Astrocyte (in vitro differentiated cells and primary cell): ENCODE data around the gene NRG3. TPM values are rescaled to one million over a fixed set of nuclear protein-coding genes. Genes with fewer than 3 reads are reported as not detected.

ENCODE experiments used
- DNase-seq: peaks from one replicate; pipeline ENCODE4 v3.0.0-alpha.2; 2010; ENCODE audit warnings: low read depth
- FAIRE-seq: peaks from 2 replicates; lab custom pipeline; 2011; peaks lifted over from hg19 to GRCh38; lab: Jason Lieb, UNC
- H2AFZ ChIP-seq: 2 replicates; pipeline ENCODE4 v1.6.0; 2012; ENCODE audit warnings: low read depth, low read length, inconsistent platforms
- H3K27ac ChIP-seq: 2 replicates; pipeline ENCODE4 v1.5.1; 2011; ENCODE audit warnings: low read depth, low read length, inconsistent platforms
- H3K27me3 ChIP-seq: 2 replicates; pipeline ENCODE4 v1.6.0; 2011; ENCODE audit warnings: low read length, inconsistent platforms; ENCODE audit not compliant: insufficient read depth
- H3K36me3 ChIP-seq: 2 replicates; pipeline ENCODE4 v1.5.1; 2011; ENCODE audit warnings: low read length, inconsistent platforms; ENCODE audit not compliant: insufficient read depth
- H3K4me1 ChIP-seq: 2 replicates; pipeline ENCODE4 v1.5.1; 2011; ENCODE audit warnings: low read length, inconsistent platforms; ENCODE audit not compliant: insufficient read depth
- H3K4me2 ChIP-seq: 2 replicates; pipeline ENCODE4 v1.6.0; 2012; ENCODE audit warnings: low read length, inconsistent platforms
- H3K4me3 ChIP-seq: 2 replicates; pipeline ENCODE4 v1.5.1; 2011; ENCODE audit warnings: low read depth, mild to moderate bottlenecking, low read length, inconsistent platforms; ENCODE audit not compliant: insufficient read depth
- H3K79me2 ChIP-seq: 2 replicates; pipeline ENCODE4 v1.6.0; 2012; ENCODE audit warnings: mild to moderate bottlenecking, low read length, inconsistent platforms; ENCODE audit not compliant: insufficient read depth
- H3K9ac ChIP-seq: 2 replicates; pipeline ENCODE4 v1.6.0; 2012; ENCODE audit warnings: mild to moderate bottlenecking, low read length, inconsistent platforms
- H3K9me3 ChIP-seq: 2 replicates; pipeline ENCODE4 v1.5.1; 2012; ENCODE audit warnings: low read depth, mild to moderate bottlenecking, low read length, inconsistent platforms; ENCODE audit not compliant: insufficient read depth
- H4K20me1 ChIP-seq: 2 replicates; pipeline ENCODE4 v1.6.0; 2012; ENCODE audit warnings: low read length, inconsistent platforms; ENCODE audit not compliant: insufficient read depth
- H3K27ac Mint-ChIP-seq: one replicate; pipeline ENCODE4 v1.8.0; 2021; ENCODE audit warnings: mild to moderate bottlenecking, mixed read lengths; ENCODE audit not compliant: unreplicated experiment
- H3K27me3 Mint-ChIP-seq: one replicate; pipeline ENCODE4 v1.8.0; 2021; ENCODE audit warnings: low read depth, mixed read lengths; ENCODE audit not compliant: unreplicated experiment
- H3K36me3 Mint-ChIP-seq: one replicate; pipeline ENCODE4 v1.8.0; 2021; ENCODE audit warnings: low read depth, mixed read lengths; ENCODE audit not compliant: unreplicated experiment
- H3K4me1 Mint-ChIP-seq: one replicate; pipeline ENCODE4 v1.8.0; 2021; ENCODE audit warnings: low read depth, mixed read lengths; ENCODE audit not compliant: unreplicated experiment
- H3K4me3 Mint-ChIP-seq: one replicate; pipeline ENCODE4 v1.8.0; 2021; ENCODE audit warnings: mild to moderate bottlenecking, moderate library complexity, mixed read lengths; ENCODE audit not compliant: unreplicated experiment
- H3K9me3 Mint-ChIP-seq: one replicate; pipeline ENCODE4 v1.8.0; 2021; ENCODE audit warnings: mild to moderate bottlenecking, mixed read lengths; ENCODE audit not compliant: unreplicated experiment
- CTCF ChIP-seq: IDR thresholded peaks from 2 replicates; pipeline ENCODE4 v1.5.1; 2011; ENCODE audit warnings: low read depth, mild to moderate bottlenecking, inconsistent platforms, low read length, moderate library complexity; ENCODE audit not compliant: insufficient read depth
- EZH2 ChIP-seq: IDR thresholded peaks from 2 replicates; pipeline ENCODE4 v1.6.1; 2012; ENCODE audit warnings: mild to moderate bottlenecking, low read length, inconsistent platforms; ENCODE audit not compliant: insufficient read depth
- total RNA-seq: library from RNA; stranded (reverse); gene quantifications from 2 replicates; pipeline ENCODE4 v1.2.1, GENCODE V29; 2021

The NRG3 gene
- total RNA-seq, 1 donor from 2014 or later = 2.1 TPM

GRCh38 chr10:81949283-81949682 lies 74.3 kb downstream of the NRG3 start:
- H3K9me3 ChIP-seq = no peaks in the 10 kb centered on the region
- H3K4me1 ChIP-seq = peaks cover 11% of the 10 kb centered on the region
- no peaks in the 10 kb centered on the region for H3K79me2 ChIP-seq
- H2AFZ ChIP-seq = no peak overlapping the region
- DNase-seq = no peak
- peaks cover 2% of the 10 kb centered on the region for H3K27me3 Mint-ChIP-seq
- peaks cover 4% of the 10 kb centered on the region for H3K4me1 Mint-ChIP-seq
- no peak overlapping the region for H3K9ac ChIP-seq
- no peak overlapping the region for H3K4me3 ChIP-seq
- H3K36me3 Mint-ChIP-seq = no peaks in the 10 kb centered on the region
- H3K36me3 ChIP-seq = no peaks in the 10 kb centered on the region
- no peak overlapping the region for H3K27ac ChIP-seq
- no peak for FAIRE-seq
- H3K4me2 ChIP-seq = no peak overlapping the region
- TF ChIP-seq CTCF = no peak
- no peak for TF ChIP-seq EZH2
- no peak overlapping the region for H3K27ac Mint-ChIP-seq
- no peaks in the 10 kb centered on the region for H3K27me3 ChIP-seq
- H3K9me3 Mint-ChIP-seq = peaks cover 2% of the 10 kb centered on the region
- no peak overlapping the region for H3K4me3 Mint-ChIP-seq
- no peaks in the 10 kb centered on the region for H4K20me1 ChIP-seq

GRCh38 chr10:81950358-81950757 lies 75.4 kb downstream of the NRG3 start:
- H2AFZ ChIP-seq = no peak overlapping the region
- peaks cover 2% of the 10 kb centered on the region for H3K9me3 Mint-ChIP-seq
- no peaks in the 10 kb centered on the region for H3K27me3 ChIP-seq
- no peak overlapping the region for H3K27ac ChIP-seq
- H3K36me3 ChIP-seq = no peaks in the 10 kb centered on the region
- peaks cover 14% of the 10 kb centered on the region for H3K4me1 ChIP-seq
- H3K4me1 Mint-ChIP-seq = peaks cover 4% of the 10 kb centered on the region
- no peak overlapping the region for H3K4me3 Mint-ChIP-seq
- no peak for FAIRE-seq
- H3K9ac ChIP-seq = no peak overlapping the region
- H3K4me2 ChIP-seq = no peak overlapping the region
- H3K9me3 ChIP-seq = no peaks in the 10 kb centered on the region
- no peak overlapping the region for H3K27ac Mint-ChIP-seq
- DNase-seq = no peak
- H3K27me3 Mint-ChIP-seq = peaks cover 2% of the 10 kb centered on the region
- H3K79me2 ChIP-seq = no peaks in the 10 kb centered on the region
- TF ChIP-seq CTCF (no peak), EZH2 (no peak)
- H4K20me1 ChIP-seq = no peaks in the 10 kb centered on the region
- no peak overlapping the region for H3K4me3 ChIP-seq
- no peaks in the 10 kb centered on the region for H3K36me3 Mint-ChIP-seq

GRCh38 chr10:81953420-81953819 lies 78.4 kb downstream of the NRG3 start:
- H3K4me1 ChIP-seq = peaks cover 14% of the 10 kb centered on the region
- H3K4me3 ChIP-seq = no peak overlapping the region
- H3K27ac Mint-ChIP-seq = no peak overlapping the region
- no peak overlapping the region for H3K9ac ChIP-seq
- no peaks in the 10 kb centered on the region for H3K36me3 ChIP-seq
- no peaks in the 10 kb centered on the region for H3K27me3 ChIP-seq
- DNase-seq (peak; percentile 17), FAIRE-seq (no peak)
- H2AFZ ChIP-seq = no peak overlapping the region
- TF ChIP-seq CTCF (no peak), EZH2 (no peak)
- no peak overlapping the region for H3K4me3 Mint-ChIP-seq
- peaks cover 2% of the 10 kb centered on the region for H3K9me3 Mint-ChIP-seq
- no peaks in the 10 kb centered on the region for H3K27me3 Mint-ChIP-seq
- no peaks in the 10 kb centered on the region for H4K20me1 ChIP-seq
- peak overlapping the region; percentile 40 for H3K27ac ChIP-seq
- H3K4me2 ChIP-seq = peak overlapping the region; percentile 40
- no peaks in the 10 kb centered on the region for H3K9me3 ChIP-seq
- H3K79me2 ChIP-seq = no peaks in the 10 kb centered on the region
- H3K4me1 Mint-ChIP-seq = peaks cover 4% of the 10 kb centered on the region
- H3K36me3 Mint-ChIP-seq = no peaks in the 10 kb centered on the region
